Measurements from ENCODE around the gene CAST.
A peak's percentile ranks its signal among the peaks of the same experiment; 100 is the strongest.
"Not testable (repeated sequence)": the region's sequence is repeated elsewhere in the genome, so short reads cannot be mapped to it uniquely, and the experiment has no call there.

The CAST gene, protein sequence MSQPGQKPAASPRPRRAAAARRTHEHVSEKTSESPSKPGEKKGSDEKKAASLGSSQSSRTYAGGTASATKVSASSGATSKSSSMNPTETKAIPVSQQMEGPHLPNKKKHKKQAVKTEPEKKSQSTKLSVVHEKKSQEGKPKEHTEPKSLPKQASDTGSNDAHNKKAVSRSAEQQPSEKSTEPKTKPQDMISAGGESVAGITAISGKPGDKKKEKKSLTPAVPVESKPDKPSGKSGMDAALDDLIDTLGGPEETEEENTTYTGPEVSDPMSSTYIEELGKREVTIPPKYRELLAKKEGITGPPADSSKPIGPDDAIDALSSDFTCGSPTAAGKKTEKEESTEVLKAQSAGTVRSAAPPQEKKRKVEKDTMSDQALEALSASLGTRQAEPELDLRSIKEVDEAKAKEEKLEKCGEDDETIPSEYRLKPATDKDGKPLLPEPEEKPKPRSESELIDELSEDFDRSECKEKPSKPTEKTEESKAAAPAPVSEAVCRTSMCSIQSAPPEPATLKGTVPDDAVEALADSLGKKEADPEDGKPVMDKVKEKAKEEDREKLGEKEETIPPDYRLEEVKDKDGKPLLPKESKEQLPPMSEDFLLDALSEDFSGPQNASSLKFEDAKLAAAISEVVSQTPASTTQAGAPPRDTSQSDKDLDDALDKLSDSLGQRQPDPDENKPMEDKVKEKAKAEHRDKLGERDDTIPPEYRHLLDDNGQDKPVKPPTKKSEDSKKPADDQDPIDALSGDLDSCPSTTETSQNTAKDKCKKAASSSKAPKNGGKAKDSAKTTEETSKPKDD

DNA sequence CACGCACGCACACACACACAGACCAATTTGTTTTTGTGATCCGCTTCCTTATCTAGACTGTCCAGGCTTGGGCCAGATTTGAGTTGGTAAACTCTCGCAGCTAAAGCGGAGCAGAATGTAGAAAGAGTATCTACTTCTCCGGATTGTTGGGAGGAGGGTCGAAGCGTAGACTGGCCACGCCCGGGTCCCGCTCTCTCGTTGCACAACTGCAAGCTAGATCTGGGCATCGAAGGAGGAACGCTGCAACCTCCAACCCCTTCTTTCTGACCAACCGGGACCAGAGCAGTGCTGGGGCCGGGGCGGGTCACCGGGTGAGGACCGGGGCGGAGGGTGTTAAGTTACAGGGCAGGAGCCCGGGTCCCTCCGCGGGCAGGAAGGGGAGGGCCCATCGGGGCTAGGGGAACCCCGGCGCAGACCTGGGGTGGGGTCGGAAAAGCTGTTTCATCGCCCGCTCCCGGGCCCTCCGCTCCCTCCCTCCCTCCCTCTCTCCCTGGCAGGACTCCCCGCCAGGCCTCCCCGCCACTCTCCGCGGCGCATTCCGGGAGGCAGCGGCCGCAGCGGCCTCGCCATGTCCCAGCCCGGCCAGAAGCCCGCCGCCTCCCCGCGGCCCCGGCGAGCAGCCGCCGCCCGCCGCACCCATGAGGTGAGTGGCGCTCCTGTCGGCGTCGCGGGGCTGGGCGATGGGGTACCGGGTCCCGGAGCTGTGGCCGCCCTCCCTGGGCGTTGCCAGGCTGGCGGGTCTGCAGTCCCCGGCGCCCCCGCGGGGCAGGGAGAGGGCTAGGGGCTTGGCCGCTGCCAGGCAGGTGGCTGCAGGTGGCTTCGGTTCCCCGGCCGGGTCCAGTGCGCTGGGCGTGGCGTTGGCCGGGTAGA lies at the start of gene CAST:
TSS of gene CAST (plus strand) at position 522 of the 870 bp plus-strand sequence. CDS start at position 569, 47 bp downstream.
- DNase-seq, result peak in 13 of 14 donors; percentile 18 to 86 (median 65)

DNA sequence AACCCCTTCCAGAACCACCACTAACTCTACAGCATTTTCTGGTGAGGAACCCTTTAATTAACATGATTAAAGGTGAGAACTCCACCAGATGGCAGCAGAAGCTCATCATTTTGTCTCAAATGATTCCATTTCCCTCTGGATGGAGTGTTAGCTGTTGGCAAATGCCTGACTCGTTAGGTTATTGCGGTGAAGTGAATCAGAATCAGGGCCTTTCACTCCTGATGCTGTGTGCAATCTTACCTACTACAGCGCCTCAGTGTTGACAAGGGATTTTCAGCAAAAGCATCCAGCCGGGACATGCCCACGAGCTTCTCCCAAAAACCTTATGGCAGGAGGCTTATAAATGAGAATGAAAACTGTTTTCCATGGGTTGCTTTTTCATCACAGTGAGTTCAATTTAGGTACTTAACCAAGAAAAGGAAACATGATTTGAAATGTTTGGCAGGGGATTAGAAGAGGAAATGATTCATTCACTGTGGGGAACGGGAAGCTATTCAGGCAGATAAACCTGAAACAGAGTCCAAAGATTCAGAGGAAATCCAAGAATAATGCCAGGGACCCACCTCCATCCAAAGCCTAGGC lies 48.0 kb upstream of the CAST start:
- peak in 10 of 14 donors; percentile 6 to 78 (median 24) for DNase-seq

DNA sequence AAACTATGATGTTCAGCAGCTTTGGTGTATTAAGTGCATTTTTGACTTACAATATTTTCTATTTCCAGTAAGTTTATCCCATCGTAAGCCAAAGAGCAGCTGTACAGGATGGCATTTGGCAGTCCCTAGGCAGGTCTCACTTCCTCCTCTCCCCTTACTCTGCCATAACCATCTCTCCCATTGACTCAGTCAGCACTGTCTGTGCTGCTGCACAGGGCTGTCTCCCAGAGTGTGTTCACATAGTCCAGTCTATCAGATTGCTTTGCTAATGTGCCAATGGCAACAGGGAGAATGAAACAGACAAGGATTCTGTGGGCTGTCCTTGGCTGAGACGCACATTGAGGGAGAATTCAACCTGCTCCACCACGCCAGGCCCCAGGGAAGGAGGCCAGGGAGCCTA lies 47.0 kb upstream of the CAST start:
- DNase-seq, result no peak

DNA sequence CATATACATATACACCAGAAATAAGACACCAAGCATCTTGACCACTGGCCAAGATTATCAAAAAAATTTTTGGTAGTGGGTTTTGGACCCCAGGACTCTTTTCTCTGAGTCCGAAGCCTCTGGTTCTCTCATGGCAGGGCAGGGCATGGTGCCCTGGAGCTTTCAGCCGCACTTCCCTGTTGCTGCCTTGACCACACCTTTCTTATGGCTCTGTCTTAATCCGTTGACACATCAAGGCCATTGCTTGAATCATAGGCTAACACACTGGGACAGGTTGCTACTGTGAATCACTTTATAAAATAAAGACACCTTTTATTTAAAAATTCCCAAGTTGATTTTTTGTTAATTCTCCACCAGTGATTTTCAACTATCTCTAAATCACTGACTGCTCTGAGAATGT lies 45.4 kb upstream of the CAST start:
- DNase-seq, result no peak

DNA sequence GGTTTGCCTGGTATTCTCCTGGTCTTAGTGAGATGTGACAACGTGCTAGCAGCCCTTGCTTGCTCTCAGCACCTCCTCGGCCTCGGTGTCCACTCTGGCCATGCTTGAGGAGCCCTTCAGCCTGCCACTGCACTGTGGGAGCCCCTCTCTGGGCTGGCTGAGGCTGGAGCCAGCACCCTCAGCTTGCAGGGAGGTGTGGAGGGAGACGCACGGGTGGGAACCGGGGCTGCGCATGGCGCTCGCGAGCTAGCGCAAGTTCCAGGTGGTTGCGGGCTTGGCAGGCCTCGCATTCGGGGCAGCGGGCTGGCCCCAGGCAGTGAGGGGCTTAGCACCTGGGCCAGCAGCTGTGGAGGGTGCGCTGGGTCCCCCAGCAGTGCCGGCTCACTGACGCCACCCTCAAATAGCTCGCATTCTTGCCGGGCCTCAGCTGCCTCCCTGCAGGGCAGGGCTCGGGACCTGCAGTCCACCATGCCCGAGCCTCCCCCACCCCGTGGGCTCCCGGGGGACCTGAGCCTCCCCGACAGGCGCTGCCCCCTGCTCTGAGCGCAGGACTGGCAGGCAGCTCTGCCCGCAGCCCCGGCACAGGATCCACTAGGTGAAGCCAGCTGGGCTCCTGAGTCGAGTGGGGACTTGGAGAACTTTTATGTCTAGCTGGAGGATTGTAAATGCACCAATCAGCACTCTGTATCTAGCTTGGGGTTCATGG lies 43.7 kb upstream of the CAST start:
- DNase-seq, result not testable (repeated sequence)

DNA sequence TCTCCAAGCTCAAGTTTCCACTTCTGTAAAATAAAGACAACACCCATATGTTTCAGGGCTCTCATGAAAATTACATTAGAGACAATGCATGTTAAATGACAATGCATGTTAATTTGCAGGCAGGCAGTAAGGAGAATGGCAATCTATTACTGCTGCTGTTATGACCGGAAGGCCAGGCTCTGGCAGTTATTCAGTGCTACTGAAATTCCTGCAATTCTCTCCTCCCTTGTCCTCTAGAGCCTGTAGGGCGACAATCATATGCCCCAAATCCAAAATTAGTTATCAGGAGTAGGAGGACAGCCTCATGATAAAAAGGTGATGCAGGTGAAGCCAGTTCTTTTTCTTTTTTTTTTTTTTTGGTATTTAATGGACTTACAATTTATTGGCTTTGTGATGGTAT lies 42.2 kb upstream of the CAST start:
- no peak for DNase-seq

DNA sequence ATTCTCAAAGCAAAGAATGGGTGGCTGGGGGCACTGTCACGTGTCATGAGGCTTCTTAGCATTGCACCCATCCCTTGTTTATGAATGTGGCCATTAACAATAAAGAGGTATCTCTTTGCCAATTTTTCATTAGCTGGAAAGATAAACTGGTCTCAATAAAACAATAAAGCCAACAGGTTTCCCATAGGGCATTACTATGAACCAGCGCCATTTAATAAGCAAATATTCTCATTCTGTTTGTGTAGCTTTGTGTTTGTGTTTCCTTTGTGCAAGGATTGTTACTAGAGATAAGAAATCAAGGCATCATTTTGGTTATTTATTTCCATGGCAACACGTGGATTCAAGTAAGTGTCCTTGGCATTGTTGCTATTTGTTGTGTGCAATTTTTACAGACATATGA lies 37.6 kb upstream of the CAST start:
- DNase-seq, result no peak

DNA sequence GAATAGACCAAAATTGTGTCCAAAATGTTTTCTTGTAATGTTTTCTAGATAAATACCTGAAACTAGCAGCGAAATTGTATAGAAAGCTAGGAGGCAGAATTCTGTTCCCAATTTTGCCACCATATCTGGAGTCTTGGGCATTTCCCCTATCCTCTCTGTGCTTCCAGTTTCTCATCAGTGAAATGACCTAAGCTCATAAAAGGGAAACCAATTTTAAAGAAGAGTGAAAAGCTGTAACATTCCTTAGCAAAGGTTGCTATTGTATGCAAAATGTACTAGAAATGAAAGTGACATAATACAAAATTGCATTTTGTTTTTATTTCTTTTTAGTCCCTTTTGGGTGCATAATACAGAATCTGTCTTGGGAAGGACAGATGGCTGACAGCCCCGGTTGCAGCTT lies 36.8 kb upstream of the CAST start:
- no peak for DNase-seq

DNA sequence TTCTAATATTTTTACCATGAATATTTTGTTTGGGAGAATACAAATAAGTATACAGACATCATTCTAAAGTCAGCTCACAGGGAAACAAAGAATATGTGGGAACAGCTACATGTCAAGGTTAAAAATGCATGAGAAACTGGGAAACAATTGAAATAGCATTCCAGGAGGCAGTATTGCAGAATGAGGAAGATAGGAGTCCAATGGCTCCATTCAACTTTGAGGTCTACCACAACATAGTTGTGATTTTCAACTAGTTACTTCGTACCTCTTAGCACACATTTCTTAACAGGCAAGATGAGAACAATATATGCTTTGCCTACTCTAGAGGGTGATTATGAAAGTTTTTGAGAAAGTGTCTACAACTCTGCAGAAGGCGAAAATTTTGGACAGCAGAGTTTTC lies 35.2 kb upstream of the CAST start:
- DNase-seq, result no peak

DNA sequence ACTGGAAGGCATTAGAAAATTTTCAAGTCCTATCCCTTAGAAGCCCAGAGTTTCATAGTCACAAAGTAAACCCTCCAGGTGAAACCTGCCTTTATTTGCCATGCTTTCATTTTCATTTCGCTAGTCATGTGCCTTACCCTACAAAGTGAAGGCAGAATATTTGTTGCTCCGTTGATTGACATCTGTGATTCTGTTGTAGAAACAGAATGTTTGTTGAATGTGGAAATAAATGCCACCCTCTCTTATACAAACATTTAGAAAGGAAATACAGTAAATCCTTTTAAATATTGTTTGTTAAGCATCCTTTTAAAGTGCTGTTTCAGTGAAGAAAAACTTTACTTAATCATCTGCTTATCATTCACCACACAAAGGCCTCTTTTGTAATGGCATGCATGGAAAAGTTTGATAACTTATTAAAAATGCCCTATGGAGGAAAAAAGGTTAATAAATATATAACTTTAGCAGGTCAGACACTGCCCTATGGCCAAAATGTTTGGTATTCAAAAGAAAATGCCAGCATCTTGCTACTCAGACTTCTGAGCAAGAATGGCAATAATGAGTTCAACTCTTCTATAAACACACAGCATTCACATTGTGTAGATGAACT lies 34.3 kb upstream of the CAST start:
- DNase-seq, result no peak

DNA sequence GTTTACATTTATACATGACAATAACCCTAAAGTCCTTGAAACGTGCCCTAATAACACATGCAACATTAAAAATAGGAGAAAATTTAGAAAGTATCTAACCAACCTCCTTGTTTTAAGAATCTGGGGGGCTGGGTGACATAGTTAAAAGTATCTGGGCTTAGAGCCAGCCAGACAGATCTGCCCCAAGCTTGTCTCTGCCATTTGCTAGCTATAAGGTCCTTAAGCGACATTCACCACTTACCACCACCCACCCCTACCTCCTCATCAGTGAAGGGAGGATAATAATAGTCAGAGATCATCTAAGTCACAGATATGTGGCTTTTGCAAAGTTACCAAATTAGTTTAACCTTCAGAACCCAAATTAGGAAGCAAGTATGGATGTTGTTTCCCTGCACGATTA lies 33.8 kb upstream of the CAST start:
- DNase-seq, result no peak

DNA sequence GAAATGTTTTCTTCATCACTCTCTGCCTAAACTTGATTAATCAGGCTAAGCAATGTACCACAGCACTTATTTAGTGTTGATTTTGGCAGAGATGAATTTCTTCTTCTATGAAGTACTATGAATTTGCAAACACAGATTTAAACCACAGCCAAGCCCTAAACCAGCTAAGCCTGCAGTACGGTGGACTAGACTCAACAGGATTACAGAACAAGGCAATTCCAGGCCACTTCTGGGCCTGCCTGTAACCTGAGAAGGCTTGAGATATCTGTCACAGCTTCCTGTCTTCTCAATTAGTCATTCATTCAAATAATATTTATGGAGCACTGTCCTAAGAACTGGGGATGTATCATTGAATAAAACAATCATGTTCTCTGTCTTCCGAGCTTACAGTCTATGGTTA lies 32.4 kb upstream of the CAST start:
- no peak for DNase-seq

DNA sequence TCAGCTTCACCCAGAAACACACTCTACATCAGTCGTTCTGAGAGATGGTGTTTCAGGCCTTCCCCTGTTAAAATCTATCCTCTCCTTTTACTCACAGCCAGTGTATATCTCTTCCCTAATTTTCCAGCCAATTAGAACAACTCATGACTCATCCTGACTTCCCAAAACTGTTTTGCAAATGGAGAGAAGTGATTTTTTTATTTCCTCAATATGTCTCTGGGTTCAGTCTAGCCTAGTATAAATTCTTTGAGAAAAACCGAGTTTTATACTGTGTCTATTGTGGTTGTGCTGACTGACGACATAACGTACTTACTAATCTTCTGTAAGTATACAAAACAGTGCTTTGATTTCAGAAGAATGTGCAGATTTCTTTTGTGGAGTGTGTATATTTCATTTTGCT lies 28.4 kb upstream of the CAST start:
- DNase-seq, result no peak

DNA sequence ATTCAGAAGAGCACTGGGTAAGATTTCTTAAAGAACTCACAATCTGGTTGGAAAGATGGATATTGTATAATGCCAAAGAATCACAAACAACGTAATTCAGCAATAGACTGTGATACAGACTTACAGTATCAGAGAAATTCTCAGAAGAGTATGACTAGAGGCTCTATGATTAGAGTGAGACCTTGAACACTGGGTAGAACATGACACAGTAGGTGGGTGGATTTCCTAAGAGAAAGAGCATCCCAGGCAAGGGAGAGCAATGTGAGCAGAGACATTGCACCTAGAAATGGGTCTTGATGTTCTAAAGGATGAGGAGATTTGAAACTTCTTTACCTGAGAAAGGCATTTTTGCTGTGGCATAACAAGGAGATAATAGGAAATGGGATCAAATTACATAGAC lies 27.3 kb upstream of the CAST start:
- DNase-seq, result no peak

DNA sequence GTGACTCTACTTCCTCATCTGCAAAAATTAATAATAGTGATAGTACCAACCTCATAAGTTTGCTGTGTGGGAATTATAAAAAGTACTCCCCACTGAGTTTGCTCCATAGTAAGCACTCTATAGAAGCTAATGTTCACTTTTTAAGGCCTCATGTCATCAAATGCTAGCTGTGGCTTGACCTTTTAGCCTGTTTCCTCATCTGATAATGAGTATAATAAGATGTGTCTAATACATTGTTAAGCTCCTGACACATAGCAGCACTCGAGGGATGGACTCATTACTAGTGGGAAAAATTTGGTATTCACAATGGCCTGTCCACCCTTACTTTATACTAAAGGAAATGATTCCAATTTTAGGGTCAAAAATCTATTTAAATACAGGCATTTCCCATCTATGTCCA lies 26.1 kb upstream of the CAST start:
- DNase-seq, result no peak

DNA sequence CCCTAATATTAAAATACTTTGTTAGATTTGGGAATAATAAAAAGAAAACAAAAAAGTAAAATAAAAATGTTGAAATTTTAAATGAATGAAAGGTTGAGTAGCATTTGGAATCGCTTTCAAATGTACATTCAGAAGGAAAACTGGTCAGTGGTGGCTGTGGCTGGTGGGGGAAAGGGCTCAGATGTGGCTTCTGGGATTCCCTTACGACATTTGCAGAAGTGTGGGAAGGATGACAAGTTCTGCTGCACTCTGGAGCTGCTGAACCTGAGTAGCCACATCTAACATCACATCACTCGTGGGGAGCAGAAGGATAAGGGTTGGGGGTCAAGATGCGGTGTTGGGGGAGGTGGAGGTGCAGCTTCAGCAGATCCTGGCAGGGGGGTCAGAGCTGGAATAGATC lies 25.6 kb upstream of the CAST start:
- no peak for DNase-seq

DNA sequence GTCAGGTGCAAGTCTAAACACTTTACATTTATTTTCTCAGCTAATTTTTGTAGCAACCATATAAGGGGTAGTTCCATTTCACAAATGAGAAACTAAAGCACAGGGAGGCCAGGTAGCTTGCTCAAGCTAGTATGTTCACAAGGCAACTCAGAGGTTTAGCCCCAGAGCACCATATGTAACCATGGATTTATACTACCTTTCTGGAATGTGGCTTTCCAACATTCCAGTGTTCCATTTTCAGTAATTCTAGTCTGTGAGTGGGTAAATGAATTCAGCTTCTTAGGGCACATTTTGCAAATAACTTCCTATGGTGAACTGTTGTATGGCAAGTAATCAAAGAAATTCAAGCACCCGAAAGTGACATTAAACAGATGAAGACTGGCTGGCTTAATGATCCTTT lies 25.0 kb upstream of the CAST start:
- no peak for DNase-seq

DNA sequence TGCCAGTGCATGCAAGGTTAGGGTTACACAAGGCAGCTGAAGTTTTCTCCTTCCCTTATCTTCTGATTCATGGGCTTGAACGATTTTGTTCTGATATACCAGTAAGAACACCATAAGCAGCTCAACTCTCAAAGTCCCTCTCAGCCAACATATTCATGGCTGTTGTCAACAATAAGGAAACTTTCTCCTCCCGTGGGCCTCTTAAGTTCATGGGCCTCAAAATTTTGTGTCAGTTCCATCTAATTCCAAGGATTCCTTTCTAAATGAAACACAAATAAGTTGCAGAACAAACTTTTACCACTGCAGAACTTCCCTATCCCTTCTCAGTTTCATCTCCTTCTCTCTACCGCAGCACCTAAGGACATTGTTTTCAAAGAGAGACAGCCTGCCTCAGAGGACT lies 23.6 kb upstream of the CAST start:
- no peak for DNase-seq

DNA sequence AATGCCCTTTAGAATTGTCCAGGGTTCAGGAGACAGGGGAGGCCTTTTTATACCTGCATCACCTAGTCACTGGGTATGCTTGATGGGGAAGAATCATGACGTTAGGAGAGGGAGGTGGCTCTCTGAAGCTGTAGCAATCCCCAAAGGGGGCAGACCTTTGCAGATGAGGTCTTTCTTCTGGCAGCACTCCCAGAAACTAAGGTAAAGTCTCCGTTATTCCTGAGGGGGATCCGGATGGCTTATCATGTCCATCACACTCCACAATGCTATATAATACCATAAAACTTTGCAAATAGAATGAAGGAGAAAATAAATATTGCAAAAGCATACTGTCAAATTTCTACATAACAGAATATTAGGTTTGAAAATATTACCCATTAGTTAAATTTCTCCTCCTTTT lies 21.5 kb upstream of the CAST start:
- no peak for DNase-seq

DNA sequence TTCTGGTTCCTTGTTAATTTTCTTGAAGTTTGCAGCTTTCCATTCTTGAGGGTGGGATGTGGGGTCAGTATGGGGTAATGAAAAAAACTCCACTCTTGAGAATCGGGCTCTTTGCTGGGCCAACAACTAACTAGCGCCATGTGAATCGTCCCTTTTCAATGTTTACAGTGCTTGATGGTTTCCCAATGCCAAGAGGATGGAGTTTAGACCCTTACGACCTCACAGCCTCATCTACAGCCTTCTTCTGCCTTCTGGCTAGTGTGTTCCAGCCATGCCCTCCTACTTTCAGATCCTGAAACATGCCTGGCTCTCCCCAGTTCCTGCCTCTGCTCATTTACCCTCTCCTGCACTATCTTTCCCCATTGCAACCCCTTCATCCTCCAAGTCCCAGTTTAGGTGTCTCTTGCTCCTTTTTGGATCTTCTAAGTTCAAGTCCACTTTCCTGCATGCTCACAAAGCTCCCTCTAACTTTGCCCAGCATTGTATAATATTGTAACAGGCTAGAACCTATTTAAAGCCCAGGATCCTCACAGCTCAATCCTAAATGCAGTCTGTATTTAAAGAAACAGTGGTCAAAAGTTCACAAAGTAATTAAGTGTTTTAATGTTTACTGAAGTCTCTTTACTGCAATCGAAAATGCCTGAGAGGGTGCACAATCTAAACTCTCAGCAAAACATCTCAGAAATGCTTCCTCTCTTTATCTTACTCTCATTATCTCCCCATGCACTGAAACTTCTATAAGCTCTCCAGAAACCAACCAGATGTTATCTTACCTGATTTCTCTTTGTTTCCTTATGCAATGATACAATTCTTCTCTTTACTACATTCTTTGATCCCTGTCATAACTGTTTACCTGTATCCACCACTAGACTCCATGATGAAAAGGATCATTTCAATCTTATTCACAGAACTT lies 20.6 kb upstream of the CAST start:
- DNase-seq, result no peak

Measured in C1 segment of cervical spinal cord (tissue), 14 donors.